ENCODE data around the gene DYNLT5.

DNA sequence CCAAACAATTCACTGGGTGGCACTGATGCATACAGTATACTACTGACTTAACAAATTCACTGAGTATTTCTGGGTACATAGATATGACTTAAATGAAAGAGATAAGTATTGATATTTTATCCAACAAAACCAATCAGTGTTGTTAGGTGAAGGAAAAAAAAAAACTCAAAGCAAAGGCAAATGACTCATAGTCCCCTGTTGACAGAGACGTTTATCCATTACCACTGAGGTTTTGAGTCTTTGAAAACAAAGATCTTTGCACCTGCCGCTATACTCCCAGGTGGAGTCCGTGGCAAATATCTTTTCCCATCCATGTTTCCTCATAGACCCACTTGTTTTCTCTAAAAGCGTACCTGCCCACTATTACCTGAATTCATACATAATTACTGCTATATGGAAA lies 18.4 kb downstream of the DYNLT5 start:
- no peak for TF ChIP-seq CTCF (IDR thresholded peaks at IDR 0.05)
- no peak for TF ChIP-seq EZH2 (IDR thresholded peaks at IDR 0.05; ENCODE audit: borderline replicate concordance, insufficient read depth, low read depth, low read length, poor library complexity, severe bottlenecking)

Data from B cell (primary cell).